ENCODE results near the gene RALGAPA2.
A peak's percentile ranks its signal among the peaks of the same experiment; 100 is the strongest.

RALGAPA2 gene

DNA sequence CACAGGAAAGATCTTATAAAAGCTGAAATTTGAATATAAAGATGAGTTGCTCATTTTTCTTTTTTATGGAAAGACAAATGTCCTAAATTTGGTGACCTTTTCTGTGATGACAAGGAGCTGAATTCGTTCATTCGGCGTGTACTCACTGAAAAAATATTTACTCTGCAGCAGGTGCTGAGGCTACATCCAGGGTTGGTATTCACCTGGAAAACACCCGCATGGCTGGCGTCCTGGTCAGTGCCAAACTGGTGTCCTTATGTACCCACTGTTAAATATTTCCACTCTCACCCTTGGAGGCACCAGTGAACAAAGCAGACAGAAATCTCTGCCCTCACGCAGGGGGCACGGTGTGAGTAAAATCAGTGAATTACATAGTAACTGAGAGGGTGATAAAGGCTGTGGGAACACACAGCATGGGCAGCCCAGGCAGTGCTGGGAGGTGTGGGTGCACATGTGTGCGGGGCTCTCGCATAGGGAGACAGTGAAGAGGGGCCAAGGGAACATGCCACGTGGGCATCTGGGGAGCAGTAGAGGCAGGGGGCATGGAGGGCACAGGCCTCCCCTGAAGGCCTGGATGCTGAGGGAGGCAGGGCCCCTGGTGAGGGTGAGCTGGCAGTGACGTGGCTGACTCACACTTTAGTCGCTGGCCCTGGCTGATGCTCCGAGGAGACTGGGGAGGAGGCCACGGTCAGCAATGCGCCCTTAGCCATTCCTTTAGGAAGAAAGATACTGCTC lies 254.9 kb downstream of the RALGAPA2 start:
- DNase-seq (ENCODE audit: low read depth), result no peak
- no peak overlapping the region for H3K4me3 ChIP-seq (ENCODE audit: low read depth, low read length)
- TF ChIP-seq, protein P1, sequence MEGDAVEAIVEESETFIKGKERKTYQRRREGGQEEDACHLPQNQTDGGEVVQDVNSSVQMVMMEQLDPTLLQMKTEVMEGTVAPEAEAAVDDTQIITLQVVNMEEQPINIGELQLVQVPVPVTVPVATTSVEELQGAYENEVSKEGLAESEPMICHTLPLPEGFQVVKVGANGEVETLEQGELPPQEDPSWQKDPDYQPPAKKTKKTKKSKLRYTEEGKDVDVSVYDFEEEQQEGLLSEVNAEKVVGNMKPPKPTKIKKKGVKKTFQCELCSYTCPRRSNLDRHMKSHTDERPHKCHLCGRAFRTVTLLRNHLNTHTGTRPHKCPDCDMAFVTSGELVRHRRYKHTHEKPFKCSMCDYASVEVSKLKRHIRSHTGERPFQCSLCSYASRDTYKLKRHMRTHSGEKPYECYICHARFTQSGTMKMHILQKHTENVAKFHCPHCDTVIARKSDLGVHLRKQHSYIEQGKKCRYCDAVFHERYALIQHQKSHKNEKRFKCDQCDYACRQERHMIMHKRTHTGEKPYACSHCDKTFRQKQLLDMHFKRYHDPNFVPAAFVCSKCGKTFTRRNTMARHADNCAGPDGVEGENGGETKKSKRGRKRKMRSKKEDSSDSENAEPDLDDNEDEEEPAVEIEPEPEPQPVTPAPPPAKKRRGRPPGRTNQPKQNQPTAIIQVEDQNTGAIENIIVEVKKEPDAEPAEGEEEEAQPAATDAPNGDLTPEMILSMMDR (IDR thresholded peaks at IDR 0.05; ENCODE audit: insufficient read depth, low read depth, low read length, missing control alignments), result no peak

DNA sequence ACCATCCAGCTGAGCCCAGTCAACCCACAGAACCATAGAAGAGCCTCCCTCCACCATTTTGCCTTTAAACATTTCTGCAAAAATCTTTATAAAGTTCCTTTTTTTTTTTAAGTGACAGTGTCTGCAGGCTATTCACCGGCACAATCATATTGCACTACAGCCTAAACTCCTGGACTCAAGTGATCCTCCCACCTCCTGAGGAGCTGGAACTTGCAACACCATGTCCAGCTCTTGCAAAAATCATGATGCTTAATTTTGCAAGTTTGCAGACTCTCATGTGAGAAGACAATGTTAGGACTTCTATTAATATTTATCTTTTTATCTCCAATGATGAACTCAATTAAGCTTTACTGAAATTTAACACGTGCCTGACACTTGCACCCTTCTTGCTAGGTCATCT lies 255.7 kb downstream of the RALGAPA2 start:
- TF ChIP-seq, protein P1 (IDR thresholded peaks at IDR 0.05; ENCODE audit: insufficient read depth, low read depth, low read length, missing control alignments), result no peak
- no peak for DNase-seq (ENCODE audit: low read depth)
- no peak overlapping the region for H3K4me3 ChIP-seq (ENCODE audit: low read depth, low read length)

DNA sequence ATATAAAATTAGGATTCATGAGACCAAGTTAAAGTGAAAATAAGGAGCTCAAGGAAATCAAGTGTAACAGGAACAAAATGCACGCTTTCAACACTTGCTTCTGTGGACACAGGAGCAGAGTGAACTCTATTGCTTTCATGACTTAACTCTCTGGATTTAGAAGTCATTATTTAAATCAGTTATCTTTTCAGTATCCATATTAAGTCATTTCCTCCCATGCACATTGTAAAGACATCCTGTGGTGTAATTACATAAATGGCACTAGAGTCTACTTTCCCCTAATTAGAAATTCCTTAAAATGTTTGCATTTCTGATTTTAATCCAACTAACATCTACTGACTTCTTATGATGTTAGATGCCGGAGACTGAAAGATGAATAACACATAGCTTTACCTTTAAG lies 256.5 kb downstream of the RALGAPA2 start:
- no peak overlapping the region for H3K4me3 ChIP-seq (ENCODE audit: low read depth, low read length)
- TF ChIP-seq, protein P1 (IDR thresholded peaks at IDR 0.05; ENCODE audit: insufficient read depth, low read depth, low read length, missing control alignments), result no peak
- DNase-seq (ENCODE audit: low read depth), result no peak

DNA sequence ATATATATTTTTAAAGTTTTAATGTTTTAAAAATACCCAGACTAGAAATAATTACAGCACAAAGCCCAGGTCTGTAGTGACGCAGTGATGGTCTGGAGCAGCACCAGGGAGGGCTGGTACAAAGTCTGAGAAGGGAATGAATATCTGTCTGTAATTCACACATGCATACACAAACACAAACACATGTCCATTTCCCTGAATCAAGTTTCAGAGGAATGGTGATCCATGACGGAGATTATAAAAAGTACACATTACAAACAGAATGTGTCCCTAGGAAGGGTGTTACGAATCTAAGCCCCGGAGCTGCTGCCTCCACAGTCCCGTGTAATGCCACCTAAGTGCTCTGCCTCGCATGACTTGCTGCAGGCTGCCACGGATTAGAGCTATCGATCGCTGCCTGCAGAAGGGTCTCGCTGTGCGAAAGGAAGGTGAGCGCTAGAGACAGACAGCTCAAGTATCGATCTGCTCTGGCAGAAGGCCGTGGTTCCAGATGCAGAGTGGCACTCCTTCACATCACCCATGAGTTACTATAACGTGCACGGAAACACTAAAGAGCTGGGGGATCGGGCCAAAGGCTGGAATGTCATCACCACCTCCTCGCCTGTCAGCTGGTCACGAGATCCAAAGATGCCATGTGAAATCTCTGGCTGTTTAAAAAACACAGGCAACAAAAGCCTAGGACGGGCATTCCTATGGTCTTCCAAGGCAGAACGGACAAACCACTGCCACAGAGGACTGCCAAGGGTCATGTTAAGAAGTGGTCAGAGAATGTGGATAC lies 257.4 kb downstream of the RALGAPA2 start:
- no peak for DNase-seq (ENCODE audit: low read depth)
- TF ChIP-seq, protein P1 (IDR thresholded peaks at IDR 0.05; ENCODE audit: insufficient read depth, low read depth, low read length, missing control alignments), result no peak
- no peak overlapping the region for H3K4me3 ChIP-seq (ENCODE audit: low read depth, low read length)

GRCh38 chr20:20454367-20454766 lies 258.1 kb downstream of the RALGAPA2 start:
- DNase-seq (ENCODE audit: low read depth), result no peak
- no peak overlapping the region for H3K4me3 ChIP-seq (ENCODE audit: low read depth, low read length)
- TF ChIP-seq, protein P1 (IDR thresholded peaks at IDR 0.05; ENCODE audit: insufficient read depth, low read depth, low read length, missing control alignments), result no peak

DNA sequence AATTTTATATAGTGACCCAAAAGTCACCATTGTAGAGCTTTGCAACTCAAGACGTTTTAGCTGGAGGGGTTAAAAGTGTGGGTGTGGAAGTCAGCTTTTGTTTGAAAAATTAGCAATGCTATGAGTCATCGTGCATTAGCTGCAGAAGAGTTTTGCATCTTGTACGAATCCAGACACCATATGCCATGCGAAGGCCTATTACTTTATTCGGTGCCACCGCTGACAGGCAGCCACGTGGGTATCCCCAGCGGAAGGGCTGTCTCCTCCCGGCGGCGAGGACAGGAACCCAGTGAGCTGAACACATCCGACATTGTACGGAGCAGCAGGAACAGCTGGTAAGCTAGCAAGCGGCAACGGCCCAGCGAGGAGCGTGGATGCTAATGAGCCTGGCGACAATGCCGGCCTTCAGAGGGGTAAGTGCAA lies 260.2 kb downstream of the RALGAPA2 start:
- TF ChIP-seq, protein P1 (IDR thresholded peaks at IDR 0.05; ENCODE audit: insufficient read depth, low read depth, low read length, missing control alignments), result no peak
- H3K4me3 ChIP-seq (ENCODE audit: low read depth, low read length), result peak overlapping the region; percentile 44
- peak; percentile 81 for DNase-seq (ENCODE audit: low read depth)

Data from GM12865 (cell line).